Measurements from ENCODE around the gene C6orf136.
"Not testable (repeated sequence)": the region's sequence is repeated elsewhere in the genome, so short reads cannot be mapped to it uniquely, and the experiment has no call there.

DNA sequence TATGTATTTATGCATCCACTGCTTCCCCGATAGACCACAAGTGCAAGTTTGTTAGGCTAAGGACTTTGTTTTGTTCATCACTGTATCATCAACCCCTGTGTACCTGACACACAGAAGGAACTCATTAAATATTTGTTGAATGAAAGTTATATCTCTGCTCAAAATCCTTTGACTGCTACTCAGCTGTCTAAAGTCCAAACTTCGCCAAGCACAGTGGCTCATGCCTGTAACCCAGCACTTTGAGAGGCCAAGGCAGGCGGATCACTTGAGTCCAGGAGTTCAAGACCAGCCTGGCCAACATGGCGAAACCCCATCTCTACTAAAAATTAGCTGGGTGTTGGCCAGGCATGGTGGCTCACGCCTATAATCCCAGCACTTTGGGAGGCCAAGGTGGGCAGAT, 11.0 kb downstream of the C6orf136 start:
- not testable (repeated sequence) for TF ChIP-seq CTCF (IDR thresholded peaks at IDR 0.05 in 2 of 3, conservative IDR thresholded peaks at IDR 0.05 in 1 of 3; ENCODE audit: borderline replicate concordance in 1 of 3, insufficient read depth in 1 of 3, low read depth in 2 of 3, low read length in 2 of 3); REST (IDR thresholded peaks at IDR 0.05; ENCODE audit: low read depth); POLR2A (IDR thresholded peaks at IDR 0.05; ENCODE audit: borderline replicate concordance, extremely low read depth, insufficient read depth, insufficient read length); EZH2 (IDR thresholded peaks at IDR 0.05); YY1 (IDR thresholded peaks at IDR 0.05; ENCODE audit: extremely low read depth, insufficient replicate concordance, low read depth, low read length); JUND (IDR thresholded peaks at IDR 0.05); EZH2phosphoT487 (IDR thresholded peaks at IDR 0.05; ENCODE audit: borderline replicate concordance); SRF (IDR thresholded peaks at IDR 0.05; ENCODE audit: low read depth)
- TF ChIP-seq, protein P1, sequence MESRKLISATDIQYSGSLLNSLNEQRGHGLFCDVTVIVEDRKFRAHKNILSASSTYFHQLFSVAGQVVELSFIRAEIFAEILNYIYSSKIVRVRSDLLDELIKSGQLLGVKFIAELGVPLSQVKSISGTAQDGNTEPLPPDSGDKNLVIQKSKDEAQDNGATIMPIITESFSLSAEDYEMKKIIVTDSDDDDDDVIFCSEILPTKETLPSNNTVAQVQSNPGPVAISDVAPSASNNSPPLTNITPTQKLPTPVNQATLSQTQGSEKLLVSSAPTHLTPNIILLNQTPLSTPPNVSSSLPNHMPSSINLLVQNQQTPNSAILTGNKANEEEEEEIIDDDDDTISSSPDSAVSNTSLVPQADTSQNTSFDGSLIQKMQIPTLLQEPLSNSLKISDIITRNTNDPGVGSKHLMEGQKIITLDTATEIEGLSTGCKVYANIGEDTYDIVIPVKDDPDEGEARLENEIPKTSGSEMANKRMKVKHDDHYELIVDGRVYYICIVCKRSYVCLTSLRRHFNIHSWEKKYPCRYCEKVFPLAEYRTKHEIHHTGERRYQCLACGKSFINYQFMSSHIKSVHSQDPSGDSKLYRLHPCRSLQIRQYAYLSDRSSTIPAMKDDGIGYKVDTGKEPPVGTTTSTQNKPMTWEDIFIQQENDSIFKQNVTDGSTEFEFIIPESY (IDR thresholded peaks at IDR 0.05; ENCODE audit: extremely low read depth, insufficient replicate concordance, low read length) = not testable (repeated sequence)
